ENCODE data around the gene BMPR1B.

The BMPR1B gene

GRCh38 chr4:94954251-94954650, 196.5 kb downstream of the BMPR1B start:
- no peak for DNase-seq

- DNase-seq: no peak
Observed at GRCh38 chr4:94957030-94957429, 199.3 kb downstream of the BMPR1B start.

- no peak for DNase-seq
Observed at GRCh38 chr4:94959307-94959706, 201.6 kb downstream of the BMPR1B start.

GRCh38 chr4:94960708-94961107, 203.0 kb downstream of the BMPR1B start:
- DNase-seq: no peak

- DNase-seq: no peak
Observed at GRCh38 chr4:94961420-94961819, 203.7 kb downstream of the BMPR1B start.

- no peak for DNase-seq
Observed at GRCh38 chr4:94962484-94962883, 204.7 kb downstream of the BMPR1B start.

GRCh38 chr4:94965852-94966251, 208.1 kb downstream of the BMPR1B start:
- DNase-seq: no peak

- no peak for DNase-seq
Observed at GRCh38 chr4:94968493-94968892, 210.7 kb downstream of the BMPR1B start.

- DNase-seq: no peak
Observed at GRCh38 chr4:94970650-94971049, 212.9 kb downstream of the BMPR1B start.

GRCh38 chr4:94974773-94975172, 217.0 kb downstream of the BMPR1B start:
- DNase-seq: no peak

- no peak for DNase-seq
Observed at GRCh38 chr4:94976371-94977011, 218.7 kb downstream of the BMPR1B start.

GRCh38 chr4:94978904-94979303, 221.1 kb downstream of the BMPR1B start:
- DNase-seq: no peak

- DNase-seq: no peak
Observed at GRCh38 chr4:94979621-94980020, 221.9 kb downstream of the BMPR1B start.

- DNase-seq: peak in 47 of 58 donors; percentile 0 to 76 (median 17)
Observed at GRCh38 chr4:94995684-94996394, 238.1 kb downstream of the BMPR1B start.

- peak in 2 of 58 donors; percentile 2 to 5 for DNase-seq
Observed at GRCh38 chr4:95000076-95000648, 242.4 kb downstream of the BMPR1B start.

GRCh38 chr4:95004912-95005311, 247.2 kb downstream of the BMPR1B start:
- DNase-seq: no peak

GRCh38 chr4:95007998-95008397, 250.2 kb downstream of the BMPR1B start:
- no peak for DNase-seq

GRCh38 chr4:95013236-95013635, 255.5 kb downstream of the BMPR1B start:
- DNase-seq: no peak

- DNase-seq: no peak
Observed at GRCh38 chr4:95014068-95014467, 256.3 kb downstream of the BMPR1B start.

- DNase-seq: peak in 1 of 58 donors; percentile 0
Observed at GRCh38 chr4:95017305-95018064, 259.7 kb downstream of the BMPR1B start.

- DNase-seq: no peak
Observed at GRCh38 chr4:95018785-95019184, 261.0 kb downstream of the BMPR1B start.

GRCh38 chr4:95020521-95020920, 262.8 kb downstream of the BMPR1B start:
- DNase-seq: no peak
